ENCODE measurements around the gene PRDM11.

Gene PRDM11

GRCh38 chr11:45209891-45210699 lies 63.7 kb downstream of the PRDM11 start:
- no peak for DNase-seq (ENCODE audit: low read depth)

GRCh38 chr11:45210846-45211245 lies 64.4 kb downstream of the PRDM11 start:
- DNase-seq (ENCODE audit: low read depth), result no peak

- no peak for DNase-seq (ENCODE audit: low read depth)
Observed at GRCh38 chr11:45211732-45212131, 65.3 kb downstream of the PRDM11 start.

- DNase-seq (ENCODE audit: low read depth), result no peak
Observed at GRCh38 chr11:45212566-45213315, 66.3 kb downstream of the PRDM11 start.

- DNase-seq (ENCODE audit: low read depth), result no peak
Observed at GRCh38 chr11:45213316-45213665, 66.9 kb downstream of the PRDM11 start.

- no peak for DNase-seq (ENCODE audit: low read depth)
Observed at GRCh38 chr11:45213717-45214116, 67.3 kb downstream of the PRDM11 start.

- DNase-seq (ENCODE audit: low read depth), result no peak
Observed at GRCh38 chr11:45215098-45215865, 68.8 kb downstream of the PRDM11 start.

GRCh38 chr11:45216031-45216430 lies 69.6 kb downstream of the PRDM11 start:
- no peak for DNase-seq (ENCODE audit: low read depth)

- no peak for DNase-seq (ENCODE audit: low read depth)
Observed at GRCh38 chr11:45216901-45217300, 70.5 kb downstream of the PRDM11 start.

- no peak for DNase-seq (ENCODE audit: low read depth)
Observed at GRCh38 chr11:45217991-45218390, 71.6 kb downstream of the PRDM11 start.

GRCh38 chr11:45218705-45219104 lies 72.3 kb downstream of the PRDM11 start:
- no peak for DNase-seq (ENCODE audit: low read depth)

GRCh38 chr11:45219411-45219810 lies 73.0 kb downstream of the PRDM11 start:
- DNase-seq (ENCODE audit: low read depth), result no peak

- no peak for DNase-seq (ENCODE audit: low read depth)
Observed at GRCh38 chr11:45223496-45223895, 77.1 kb downstream of the PRDM11 start.

GRCh38 chr11:45224766-45225165 lies 78.3 kb downstream of the PRDM11 start:
- DNase-seq (ENCODE audit: low read depth), result no peak

GRCh38 chr11:45225277-45225676 lies 78.8 kb downstream of the PRDM11 start:
- DNase-seq (ENCODE audit: low read depth), result no peak

- DNase-seq (ENCODE audit: low read depth), result no peak
Observed at GRCh38 chr11:45225961-45226871, 79.8 kb downstream of the PRDM11 start.

- DNase-seq (ENCODE audit: low read depth), result no peak
Observed at GRCh38 chr11:45226901-45227300, 80.5 kb downstream of the PRDM11 start.

GRCh38 chr11:45227836-45228235 lies 81.4 kb downstream of the PRDM11 start:
- no peak for DNase-seq (ENCODE audit: low read depth)

GRCh38 chr11:45229401-45230020 lies 83.1 kb downstream of the PRDM11 start:
- peak; percentile 38 for DNase-seq (ENCODE audit: low read depth)

- no peak for DNase-seq (ENCODE audit: low read depth)
Observed at GRCh38 chr11:45232341-45233080, 86.1 kb downstream of the PRDM11 start.
